H1 (cell line): ENCODE results near the gene SYNJ2. TPM values are rescaled to one million over a fixed set of nuclear protein-coding genes. Genes with fewer than 3 reads are reported as not detected.
A peak's percentile ranks its signal among the peaks of the same experiment; 100 is the strongest.

ENCODE experiments used
- CTCF ChIA-PET: fragments of 300-600 bp; sonication (Branson Sonifier 250); formaldehyde crosslinking; loops from one replicate; lab custom pipeline; 2021; ENCODE audit not compliant: partially characterized antibody; lab: Charles Lee
- POLR2A ChIA-PET: fragments of 300-600 bp; sonication (Branson Sonifier 250); formaldehyde crosslinking; loops from one replicate; lab custom pipeline; 2021; ENCODE audit warnings: inconsistent platforms; ENCODE audit not compliant: partially characterized antibody; lab: Charles Lee
- DNase-seq, 2 experiments: peaks; one replicate each; pipeline versions ENCODE4 v3.0.0 to v3.0.0-alpha.2; 2010 to 2022; ENCODE audit warnings: low spot score in 2 of 2, low read depth in 1 of 2, mixed read lengths in 1 of 2
- FAIRE-seq: peaks from 2 replicates; lab custom pipeline; 2011; peaks lifted over from hg19 to GRCh38; lab: Jason Lieb, UNC
- H2AFZ ChIP-seq: 2 replicates; pipeline ENCODE4 v1.8.1; 2012; ENCODE audit warnings: low read length, inconsistent platforms
- H2AK5ac ChIP-seq: 2 replicates; pipeline ENCODE4 v1.6.1; 2013; ENCODE audit warnings: low read depth, low read length
- H2BK120ac ChIP-seq: replicated peaks from 2 replicates; pipeline ENCODE3; 2013; ENCODE audit warnings: low read depth, low read length, inconsistent platforms
- H2BK12ac ChIP-seq: 2 replicates; pipeline ENCODE4 v1.6.1; 2013; ENCODE audit warnings: low read depth, low read length
- H2BK15ac ChIP-seq: 2 replicates; pipeline ENCODE4 v1.6.1; 2013; ENCODE audit warnings: low read length
- H2BK20ac ChIP-seq: 2 replicates; pipeline ENCODE4 v1.6.1; 2013; ENCODE audit warnings: low read length
- H2BK5ac ChIP-seq: 2 replicates; pipeline ENCODE4 v1.6.1; 2013; ENCODE audit warnings: low read depth, low read length
- H3K14ac ChIP-seq: 2 replicates; pipeline ENCODE4 v1.6.1; 2013; ENCODE audit warnings: inconsistent platforms; ENCODE audit not compliant: insufficient read length
- H3K18ac ChIP-seq: 2 replicates; pipeline ENCODE4 v1.6.1; 2013; ENCODE audit warnings: low read length; ENCODE audit errors: extremely low read depth
- H3K23ac ChIP-seq: 2 replicates; pipeline ENCODE4 v1.6.1; 2013; ENCODE audit warnings: inconsistent platforms; ENCODE audit not compliant: insufficient read length
- H3K23me2 ChIP-seq: 2 replicates; pipeline ENCODE4 v1.6.1; 2013; ENCODE audit warnings: low read depth, low read length
- H3K27ac ChIP-seq: 2 replicates; pipeline ENCODE4 v1.6.1; 2011; ENCODE audit warnings: low read depth, low read length, inconsistent platforms
- H3K27me3 ChIP-seq, 4 experiments: replicated peaks in 1 of 4; 1 replicate in 1 of 4; 2 replicates in 3 of 4; pipeline versions ENCODE4 v1.6.1 to v1.8.1; 2011 to 2013; ENCODE audit warnings: low read length in 3 of 4, mild to moderate bottlenecking in 3 of 4, inconsistent platforms in 2 of 4, mixed read lengths in 2 of 4, moderate library complexity in 1 of 4; ENCODE audit not compliant: control insufficient read depth in 3 of 4, insufficient read depth in 3 of 4; ENCODE audit errors: extremely low read depth in 1 of 4
- H3K36me3 ChIP-seq, 4 experiments: 2 replicates each; pipeline versions ENCODE4 v1.6.1 to v1.8.1; 2011 to 2013; ENCODE audit warnings: mild to moderate bottlenecking in 4 of 4, low read length in 3 of 4, moderate library complexity in 2 of 4, control low read depth in 1 of 4, inconsistent platforms in 1 of 4; ENCODE audit not compliant: insufficient read depth in 4 of 4, control insufficient read depth in 2 of 4
- H3K4ac ChIP-seq: replicated peaks from 2 replicates; pipeline ENCODE3; 2013; ENCODE audit warnings: low read length, low read depth, mixed read lengths, inconsistent platforms; ENCODE audit not compliant: insufficient read length
- H3K4me1 ChIP-seq, 4 experiments: replicated peaks in 1 of 4; 1 replicate in 1 of 4; 2 replicates in 3 of 4; pipeline versions ENCODE4 v1.6.1 to v1.8.1; 2011 to 2013; ENCODE audit warnings: low read length in 3 of 4, inconsistent platforms in 2 of 4, mixed read lengths in 1 of 4; ENCODE audit not compliant: insufficient read depth in 4 of 4, control insufficient read depth in 3 of 4
- H3K4me2 ChIP-seq, 2 experiments: 2 replicates each; pipeline versions ENCODE4 v1.6.1 to v1.8.1; 2011 to 2013; ENCODE audit warnings: low read depth in 2 of 2, low read length in 2 of 2, control low read depth in 1 of 2, inconsistent platforms in 1 of 2, mild to moderate bottlenecking in 1 of 2; ENCODE audit not compliant: insufficient read depth in 1 of 2
- H3K4me3 ChIP-seq, 4 experiments: fragments of 200-600, 300-600 bp in 1 of 4; sonication (generic), shearing (Covaris generic), sonication (Bioruptor Twin) in 1 of 4; 2 replicates each; pipeline versions ENCODE4 v1.5.1 to v1.8.1; 2011 to 2016; ENCODE audit warnings: low read length in 4 of 4, low read depth in 3 of 4, control low read depth in 2 of 4, inconsistent platforms in 2 of 4, mild to moderate bottlenecking in 2 of 4, mixed read lengths in 1 of 4, moderate library complexity in 1 of 4; ENCODE audit not compliant: insufficient read depth in 2 of 4; ENCODE audit errors: extremely low read depth in 1 of 4
- H3K56ac ChIP-seq: replicated peaks from 2 replicates; pipeline ENCODE3; 2013; ENCODE audit warnings: low read depth, mild to moderate bottlenecking, mixed read lengths, low read length, inconsistent platforms; ENCODE audit not compliant: insufficient read length
- H3K79me1 ChIP-seq: 2 replicates; pipeline ENCODE4 v1.6.1; 2013; ENCODE audit warnings: low read depth, low read length, control low read depth
- H3K79me2 ChIP-seq, 2 experiments: 2 replicates each; pipeline versions ENCODE4 v1.6.1 to v1.8.1; 2012 to 2013; ENCODE audit warnings: low read length in 2 of 2, mild to moderate bottlenecking in 2 of 2, inconsistent platforms in 1 of 2; ENCODE audit not compliant: insufficient read depth in 2 of 2, control insufficient read depth in 1 of 2
- H3K9ac ChIP-seq, 4 experiments: replicated peaks in 1 of 4; 1 replicate in 1 of 4; 2 replicates in 3 of 4; pipeline versions ENCODE4 v1.6.1 to v1.8.1; 2011 to 2013; ENCODE audit warnings: low read depth in 3 of 4, low read length in 3 of 4, control low read depth in 2 of 4, mild to moderate bottlenecking in 2 of 4, moderate library complexity in 2 of 4, inconsistent platforms in 1 of 4; ENCODE audit errors: extremely low read depth in 1 of 4
- H3K9me3 ChIP-seq, 2 experiments: 2 replicates each; pipeline versions ENCODE4 v1.6.1 to v1.8.1; 2012 to 2013; ENCODE audit warnings: mild to moderate bottlenecking in 2 of 2, moderate library complexity in 2 of 2, control low read depth in 1 of 2, inconsistent platforms in 1 of 2, low read depth in 1 of 2, low read length in 1 of 2, mixed read lengths in 1 of 2; ENCODE audit not compliant: insufficient read depth in 2 of 2
- H4K20me1 ChIP-seq, 2 experiments: replicated peaks in 1 of 2; 2 replicates each; pipeline versions ENCODE3 to v1.8.1; 2011 to 2013; ENCODE audit warnings: inconsistent platforms in 2 of 2, low read length in 2 of 2, mild to moderate bottlenecking in 1 of 2; ENCODE audit not compliant: insufficient read depth in 2 of 2, control insufficient read depth in 1 of 2
- H4K5ac ChIP-seq: 2 replicates; pipeline ENCODE4 v1.6.1; 2013; ENCODE audit warnings: low read length, low read depth, mixed read lengths, inconsistent platforms; ENCODE audit not compliant: insufficient read length
- H4K8ac ChIP-seq: 2 replicates; pipeline ENCODE4 v1.8.0; 2013; ENCODE audit warnings: mild to moderate bottlenecking, moderate library complexity, low read length, inconsistent platforms; ENCODE audit not compliant: insufficient read depth; ENCODE audit errors: extremely low read depth
- H4K91ac ChIP-seq: replicated peaks from 2 replicates; pipeline ENCODE3; 2013; ENCODE audit warnings: low read length, mixed read lengths, inconsistent platforms; ENCODE audit not compliant: insufficient read length
- ASH2L ChIP-seq: fragments of 200-600, 300-600 bp; sonication (generic); IDR thresholded peaks from one replicate; pipeline ENCODE4 v1.7.1; 2017; ENCODE audit warnings: low read length
- SP4 ChIP-seq: IDR thresholded peaks from 2 replicates; pipeline ENCODE4 v1.6.1; 2012; ENCODE audit warnings: low read length, inconsistent platforms
- TAF1 ChIP-seq: IDR thresholded peaks from 2 replicates; pipeline ENCODE4 v1.6.1; 2011; ENCODE audit warnings: mild to moderate bottlenecking, low read depth, low read length
- ZNF274 ChIP-seq: IDR thresholded peaks from 2 replicates; pipeline ENCODE4 v1.7.0; 2012; ENCODE audit warnings: low read length, borderline replicate concordance; ENCODE audit errors: extremely low read depth
- WGBS, 2 experiments: shearing (Covaris generic) in 1 of 2; methylation state at CpG; one replicate each; pipeline versions ENCODE4 v1.1.6 to v1.1.7; 2013 to 2015; ENCODE audit warnings: low lambda C conversion rate in 2 of 2, mixed read lengths in 2 of 2, inconsistent platforms in 1 of 2, low coverage in 1 of 2, missing lambda C conversion rate in 1 of 2; ENCODE audit not compliant: insufficient replicate concordance in 2 of 2, insufficient coverage in 1 of 2, insufficient read length in 1 of 2; ENCODE audit errors: extremely low coverage in 1 of 2, missing lambda C conversion rate in 1 of 2; 5-methylcytosine and 5-hydroxymethylcytosine counted together
- polyA plus RNA-seq, 7 experiments: library from polyadenylated mRNA; depleted of rRNA in 3 of 7; stranded (reverse) in 5 of 7; unstranded in 2 of 7; fragments of >200 nt in 5 of 7; fragments of 200-250 nt in 2 of 7; gene quantifications; 1 replicate in 5 of 7; 2 replicates in 1 of 7; 4 replicates in 1 of 7; pipeline versions ENCODE4 v1.2.1 to v1.2.3, GENCODE V29; 2011 to 2013; ENCODE audit warnings: missing spikeins in 2 of 7, mixed read lengths in 2 of 7
- total RNA-seq: library from RNA; stranded (reverse); fragmentation: NEBNext Ultra II Directional; extraction: Animal tissue kit (Norgen Biotek cat#: 25700); gene quantifications from 2 replicates; pipeline ENCODE4 v1.2.1, GENCODE V29; 2021

The SYNJ2 gene
- total and polyA plus RNA-seq, 2 of the 8 experiments (the other 6 are each of a cell fraction or from before 2014, with no cell fraction given), result 3.7 to 13.9 TPM

DNA sequence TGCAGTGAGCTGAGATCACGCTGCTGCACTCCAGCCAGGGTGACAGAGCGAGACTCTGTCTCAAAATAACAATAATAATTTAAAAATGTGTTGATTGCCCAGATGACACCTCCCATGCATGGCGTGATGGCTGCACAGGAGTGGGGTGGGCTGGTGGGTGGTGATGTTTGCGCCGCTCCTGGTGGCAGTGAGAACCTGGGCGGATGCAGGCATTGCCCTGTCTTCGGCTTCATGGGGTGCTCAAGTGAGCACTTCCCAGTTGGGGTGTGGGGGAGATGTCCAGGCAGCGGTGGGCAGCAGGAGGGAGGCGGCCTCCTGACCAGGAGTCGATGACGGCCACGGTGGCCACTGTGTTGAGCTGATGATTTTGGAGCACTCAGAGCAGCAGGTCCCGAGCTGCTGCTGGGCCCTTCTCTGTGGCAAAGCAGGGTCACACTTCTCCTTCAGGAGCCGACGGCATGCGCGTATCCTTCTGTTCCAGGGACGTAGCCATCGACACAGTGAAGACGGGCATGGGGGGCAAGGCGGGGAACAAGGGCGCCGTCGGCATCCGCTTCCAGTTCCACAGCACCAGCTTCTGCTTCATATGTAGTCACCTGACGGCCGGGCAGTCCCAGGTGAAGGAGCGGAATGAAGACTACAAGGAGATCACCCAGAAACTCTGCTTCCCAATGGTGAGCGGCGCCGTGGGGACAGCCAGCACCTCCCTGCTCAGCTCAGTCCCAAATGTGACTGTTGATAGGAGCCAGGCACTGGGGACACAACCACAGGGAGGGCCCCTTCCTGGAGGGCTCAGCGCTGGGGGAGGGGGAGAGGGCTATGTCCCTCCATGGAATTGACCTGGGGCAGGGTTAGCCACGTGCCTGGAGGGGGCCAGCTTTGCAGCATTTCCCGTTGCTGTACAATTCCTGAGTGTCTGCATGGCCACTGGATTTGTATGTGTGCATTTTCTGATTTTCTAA lies 89.7 kb downstream of the SYNJ2 start:
- Histone ChIP-seq H2BK20ac (0 out of 2 replicates have a peak overlapping the region, but pooled peaks have one; percentile 43), H3K4ac (no peak overlapping the region), H3K27ac (no peak overlapping the region), H3K4me2 (no peak overlapping the region), H4K91ac (no peak overlapping the region), H4K20me1 (peaks cover 0 to 4% of the 10 kb centered on the region in 2 experiments), H4K5ac (no peak overlapping the region), H3K4me3 (no peak overlapping the region), H2BK15ac (no peak overlapping the region), H3K4me1 (peaks cover 0 to 1% (median 0%) of the 10 kb centered on the region in 4 experiments; a peak in 2 of 7 replicates), H2BK5ac (no peak overlapping the region), H3K56ac (no peak overlapping the region), H3K18ac (peak overlapping the region; percentile 32; the same call in 1 of the 2 replicates), H3K27me3 (no peaks in the 10 kb centered on the region), H3K23ac (no peak overlapping the region), H3K23me2 (no peaks in the 10 kb centered on the region; the same call in 1 of the 2 replicates), H2AFZ (no peak overlapping the region), H4K8ac (no peak overlapping the region), H3K79me2 (no peaks in the 10 kb centered on the region), H3K36me3 (peaks cover 0 to 2% (median under 1%) of the 10 kb centered on the region in 4 experiments; a peak in 1 of 8 replicates), H3K9me3 (no peaks in the 10 kb centered on the region), H2AK5ac (no peak overlapping the region), H3K79me1 (no peaks in the 10 kb centered on the region), H2BK120ac (no peak overlapping the region), H2BK12ac (peak overlapping the region; percentile 19; the same call in 1 of the 2 replicates), H3K14ac (no peak overlapping the region), H3K9ac (no peak overlapping the region)
- ChIA-PET CTCF (interaction anchor here (0.8 to 7.8 kb wide), 40 partner anchors 9 to 503 kb away, joined by 3 to 54 read pairs (median 5); no protein-coding TSS in a partner anchor), POLR2A (interaction anchor here (1.1 to 2.2 kb wide), 2 partner anchors 85 to 380 kb away, joined by 3 to 5 read pairs; no protein-coding TSS in a partner anchor)
- 89% methylated on average over 34 of the region's 34 CpGs; no CpG with 5 or more reads in 1 of the 2 experiments for WGBS, 2 experiments
- no peak for DNase-seq
- FAIRE-seq, result no peak
- TF ChIP-seq ASH2L, result no peak
- no peak for TF ChIP-seq TAF1
- no peak for TF ChIP-seq ZNF274
- no peak for TF ChIP-seq SP4
